HCT116 (cell line): ENCODE results near the gene CALML6. TPM values are rescaled to one million over a fixed set of nuclear protein-coding genes. Genes with fewer than 3 reads are reported as not detected.

Experiments
- ATAC-seq: fragments of 200-7000 bp; cut with Tn5 transposase; 2 replicates; pipeline ENCODE4 v1.9.1; 2020; ENCODE audit warnings: mild to moderate bottlenecking, moderate library complexity
- BruUV-seq: library from RNA; stranded (reverse); fragments of 400-500 nt; replicated peaks from 2 replicates; lab custom pipeline; 2021; lab: Mats Ljungman, UMichigan
- CTCF ChIA-PET: fragments of 300-600 bp; sonication (Branson Sonifier 250); formaldehyde crosslinking; loops from one replicate; lab custom pipeline; 2021; ENCODE audit warnings: antibody characterized with exemption; lab: Charles Lee
- POLR2A ChIA-PET: fragments of 300-600, 350-600 bp; sonication (Branson Sonifier 250); formaldehyde crosslinking; loops from one replicate; lab custom pipeline; 2021; ENCODE audit warnings: antibody characterized with exemption; lab: Charles Lee
- RAD21 ChIA-PET, 2 experiments: fragments of 300-600 bp; sonication (Branson Sonifier 250); formaldehyde crosslinking; loops; one replicate each; lab custom pipeline; 2023; ENCODE audit warnings: low total read pairs in 2 of 2; ENCODE audit not compliant: uncharacterized antibody in 2 of 2, unreplicated experiment in 2 of 2, low non-redundant PET in 1 of 2; lab: Charles Lee
- DNase-seq: peaks from one replicate; pipeline ENCODE4 v3.0.0-alpha.2; 2010; ENCODE audit warnings: low read depth, low spot score
- H2AFZ ChIP-seq: fragments of 200-600 bp; shearing (Covaris generic), sonication (generic); 2 replicates; pipeline ENCODE4 v1.6.1; 2017; ENCODE audit warnings: low read depth, mixed run types, mixed read lengths, antibody characterized with exemption, low read length; ENCODE audit not compliant: poor library complexity, severe bottlenecking
- H3K27ac ChIP-seq: 2 replicates; pipeline ENCODE4 v1.5.1; 2012; ENCODE audit warnings: low read depth, low read length
- H3K27me3 ChIP-seq: fragments of 200-600 bp; sonication (generic); 2 replicates; pipeline ENCODE4 v1.6.1; 2016; ENCODE audit warnings: mixed run types, low read length, mixed read lengths; ENCODE audit not compliant: insufficient read depth
- H3K36me3 ChIP-seq, 2 experiments: fragments of 200-500 bp in 1 of 2; fragments of 200-600 bp in 1 of 2; sonication (Bioruptor generic) in 1 of 2; sonication (generic) in 1 of 2; 2 replicates each; pipeline versions ENCODE4 v1.5.1 to v1.6.1; 2014 to 2016; ENCODE audit warnings: low read length in 2 of 2, inconsistent platforms in 1 of 2, mixed read lengths in 1 of 2, mixed run types in 1 of 2; ENCODE audit not compliant: insufficient read depth in 2 of 2, control insufficient read depth in 1 of 2
- H3K4me1 ChIP-seq, 2 experiments: fragments of 200-600 bp in 1 of 2; sonication (generic) in 1 of 2; 2 replicates each; pipeline versions ENCODE4 v1.5.1 to v1.6.1; 2012 to 2017; ENCODE audit warnings: low read length in 2 of 2, inconsistent platforms in 1 of 2, mild to moderate bottlenecking in 1 of 2, mixed read lengths in 1 of 2, mixed run types in 1 of 2, moderate library complexity in 1 of 2; ENCODE audit not compliant: insufficient read depth in 2 of 2, control insufficient read depth in 1 of 2
- H3K4me2 ChIP-seq: fragments of 200-600 bp; sonication (generic); 2 replicates; pipeline ENCODE4 v1.6.1; 2017; ENCODE audit warnings: mixed run types, low read length, mixed read lengths
- H3K4me3 ChIP-seq, 2 experiments: fragments of 200-600 bp in 1 of 2; sonication (generic) in 1 of 2; replicated peaks in 1 of 2; 2 replicates each; pipeline ENCODE4 v1.5.1; 2011 to 2016; ENCODE audit warnings: low read length in 2 of 2, control low read depth in 1 of 2, low read depth in 1 of 2, mild to moderate bottlenecking in 1 of 2, mixed read lengths in 1 of 2, mixed run types in 1 of 2
- H3K79me2 ChIP-seq: fragments of 200-600 bp; sonication (generic); 2 replicates; pipeline ENCODE4 v1.6.1; 2017; ENCODE audit warnings: mild to moderate bottlenecking, mixed run types, low read length, moderate library complexity, mixed read lengths; ENCODE audit not compliant: insufficient read depth
- H3K9ac ChIP-seq: fragments of 200-600 bp; sonication (generic); 2 replicates; pipeline ENCODE4 v1.6.1; 2016; ENCODE audit warnings: low read length, mixed read lengths
- H3K9me2 ChIP-seq: fragments of 200-600 bp; sonication (generic), shearing (Covaris generic); 2 replicates; pipeline ENCODE4 v1.6.1; 2017; ENCODE audit warnings: mixed run types, mild to moderate bottlenecking, moderate library complexity; ENCODE audit not compliant: insufficient read depth
- H3K9me3 ChIP-seq, 2 experiments: fragments of 200-500 bp in 1 of 2; fragments of 200-600 bp in 1 of 2; sonication (Bioruptor generic) in 1 of 2; sonication (generic) in 1 of 2; 2 replicates each; pipeline ENCODE4 v1.6.1; 2014 to 2017; ENCODE audit warnings: low read length in 2 of 2, mixed read lengths in 2 of 2, inconsistent platforms in 1 of 2, low read depth in 1 of 2, mild to moderate bottlenecking in 1 of 2, mixed run types in 1 of 2, moderate library complexity in 1 of 2; ENCODE audit not compliant: control insufficient read depth in 1 of 2, insufficient read depth in 1 of 2
- H4K20me1 ChIP-seq: fragments of 200-600 bp; sonication (generic), shearing (Covaris generic); 2 replicates; pipeline ENCODE4 v1.6.1; 2017; ENCODE audit warnings: mixed run types, mild to moderate bottlenecking, moderate library complexity; ENCODE audit not compliant: insufficient read depth
- ELF1 ChIP-seq: IDR thresholded peaks from 2 replicates; pipeline ENCODE4 v1.6.1; 2012; ENCODE audit warnings: low read depth, borderline replicate concordance
- JUND ChIP-seq: IDR thresholded peaks from 2 replicates; pipeline ENCODE4 v1.6.1; 2012
- POLR2A ChIP-seq: IDR thresholded peaks from 2 replicates; pipeline ENCODE4 v1.7.0; 2011; ENCODE audit warnings: borderline replicate concordance; ENCODE audit not compliant: insufficient read depth, insufficient read length; ENCODE audit errors: extremely low read depth
- RAD21 ChIP-seq: IDR thresholded peaks from 2 replicates; pipeline ENCODE4 v1.6.1; 2012; ENCODE audit warnings: low read depth, mild to moderate bottlenecking
- SP1 ChIP-seq: IDR thresholded peaks from 2 replicates; pipeline ENCODE4 v1.6.1; 2012; ENCODE audit warnings: low read depth
- SRF ChIP-seq: IDR thresholded peaks from 2 replicates; pipeline ENCODE4 v1.6.1; 2012; ENCODE audit warnings: low read depth
- YY1 ChIP-seq: IDR thresholded peaks from 2 replicates; pipeline ENCODE4 v1.6.1; 2011; ENCODE audit warnings: low read length, low read depth, moderate library complexity, mild to moderate bottlenecking; ENCODE audit not compliant: insufficient replicate concordance; ENCODE audit errors: extremely low read depth
- ZFX ChIP-seq: fragments of 450-650 bp; IDR thresholded peaks from 2 replicates; pipeline ENCODE4 v1.6.1; 2017
- ZNF274 ChIP-seq: fragments of 200-500 bp; sonication (Bioruptor generic); IDR thresholded peaks from 2 replicates; pipeline ENCODE4 v1.6.1; 2014; ENCODE audit warnings: mild to moderate bottlenecking, low read depth, low read length, inconsistent platforms
- intact Hi-C: fragments of 100-400 bp; cut with micrococcal nuclease; formaldehyde crosslinking; loops from 2 replicates; pipeline ENCODE4 v1.10.0; 2022
- total RNA-seq: library from RNA; stranded (reverse); gene quantifications from one replicate; pipeline ENCODE4 v1.2.1, GENCODE V29; 2021; ENCODE audit not compliant: unreplicated experiment
- TF ChIP-seq, protein P1 (sequence below): IDR thresholded peaks from 2 replicates; pipeline ENCODE4 v1.6.1; 2012; ENCODE audit warnings: low read depth

Gene CALML6
- total RNA-seq, 1 experiment from 2014 or later, result 2.3 TPM

DNA sequence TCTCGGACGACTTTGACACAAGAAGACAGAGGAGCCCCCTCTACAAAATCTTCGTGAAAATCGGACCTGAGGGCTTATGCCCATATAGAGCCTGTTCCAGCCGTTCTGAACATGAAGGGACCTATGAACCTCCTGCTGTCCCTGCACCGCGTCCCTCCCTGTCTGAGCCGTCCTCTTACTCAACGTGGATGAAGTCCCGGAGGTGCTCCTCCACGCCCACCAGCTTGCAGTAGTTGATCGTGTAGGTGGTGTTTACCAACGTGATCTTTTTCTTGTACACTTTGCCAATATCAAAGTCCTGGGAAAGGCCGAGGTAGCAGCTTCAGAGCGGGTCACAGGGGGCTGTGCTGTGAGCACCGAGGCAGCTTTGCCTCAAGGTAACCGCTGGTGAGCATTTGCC is 48.5 kb downstream of the CALML6 start:
- Histone ChIP-seq H3K36me3 (no peaks in the 10 kb centered on the region), H3K4me1 (peaks cover 12 to 39% of the 10 kb centered on the region in 2 experiments), H4K20me1 (no peaks in the 10 kb centered on the region), H3K27ac (no peak overlapping the region), H3K4me2 (no peak overlapping the region), H2AFZ (no peak overlapping the region), H3K4me3 (no peak overlapping the region), H3K79me2 (no peaks in the 10 kb centered on the region), H3K9ac (no peak overlapping the region), H3K9me2 (no peaks in the 10 kb centered on the region), H3K27me3 (no peaks in the 10 kb centered on the region), H3K9me3 (no peaks in the 10 kb centered on the region)
- intact Hi-C loops, result no loop called here
- no TSS peak for BruUV-seq
- RAD21 ChIA-PET, result no interaction called here
- POLR2A ChIA-PET, result no interaction called here
- DNase-seq (no peak), ATAC-seq (no peak)
- CTCF ChIA-PET, result interaction anchor here (6.7 kb wide), 1 partner anchor 82 kb away, joined by 70 read pairs; no protein-coding TSS in a partner anchor
- no peak for TF ChIP-seq SP1
- TF ChIP-seq ELF1, result no peak
- no peak for TF ChIP-seq SRF
- TF ChIP-seq ZFX, result no peak
- no peak for TF ChIP-seq RAD21
- TF ChIP-seq, protein P1, sequence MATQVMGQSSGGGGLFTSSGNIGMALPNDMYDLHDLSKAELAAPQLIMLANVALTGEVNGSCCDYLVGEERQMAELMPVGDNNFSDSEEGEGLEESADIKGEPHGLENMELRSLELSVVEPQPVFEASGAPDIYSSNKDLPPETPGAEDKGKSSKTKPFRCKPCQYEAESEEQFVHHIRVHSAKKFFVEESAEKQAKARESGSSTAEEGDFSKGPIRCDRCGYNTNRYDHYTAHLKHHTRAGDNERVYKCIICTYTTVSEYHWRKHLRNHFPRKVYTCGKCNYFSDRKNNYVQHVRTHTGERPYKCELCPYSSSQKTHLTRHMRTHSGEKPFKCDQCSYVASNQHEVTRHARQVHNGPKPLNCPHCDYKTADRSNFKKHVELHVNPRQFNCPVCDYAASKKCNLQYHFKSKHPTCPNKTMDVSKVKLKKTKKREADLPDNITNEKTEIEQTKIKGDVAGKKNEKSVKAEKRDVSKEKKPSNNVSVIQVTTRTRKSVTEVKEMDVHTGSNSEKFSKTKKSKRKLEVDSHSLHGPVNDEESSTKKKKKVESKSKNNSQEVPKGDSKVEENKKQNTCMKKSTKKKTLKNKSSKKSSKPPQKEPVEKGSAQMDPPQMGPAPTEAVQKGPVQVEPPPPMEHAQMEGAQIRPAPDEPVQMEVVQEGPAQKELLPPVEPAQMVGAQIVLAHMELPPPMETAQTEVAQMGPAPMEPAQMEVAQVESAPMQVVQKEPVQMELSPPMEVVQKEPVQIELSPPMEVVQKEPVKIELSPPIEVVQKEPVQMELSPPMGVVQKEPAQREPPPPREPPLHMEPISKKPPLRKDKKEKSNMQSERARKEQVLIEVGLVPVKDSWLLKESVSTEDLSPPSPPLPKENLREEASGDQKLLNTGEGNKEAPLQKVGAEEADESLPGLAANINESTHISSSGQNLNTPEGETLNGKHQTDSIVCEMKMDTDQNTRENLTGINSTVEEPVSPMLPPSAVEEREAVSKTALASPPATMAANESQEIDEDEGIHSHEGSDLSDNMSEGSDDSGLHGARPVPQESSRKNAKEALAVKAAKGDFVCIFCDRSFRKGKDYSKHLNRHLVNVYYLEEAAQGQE, result no peak
- TF ChIP-seq POLR2A, result no peak
- no peak for TF ChIP-seq ZNF274
- no peak for TF ChIP-seq JUND
- TF ChIP-seq YY1, result no peak
